Esophagus muscularis mucosa (tissue), 4 donors: ENCODE data around the gene PKP1.

ENCODE experiments used
- EP300 ChIP-seq: sonication (generic); formaldehyde crosslinking; IDR thresholded peaks from one replicate; pipeline ENCODE4 v1.6.1; 2017; ENCODE audit warnings: antibody characterized with exemption
- POLR2A ChIP-seq: fragments of 450-650 bp; IDR thresholded peaks from one replicate; pipeline ENCODE4 v1.6.1; 2017; ENCODE audit warnings: antibody characterized with exemption, moderate library complexity, mild to moderate bottlenecking, low read depth
- TF ChIP-seq, protein P1 (sequence below), 3 experiments: fragments of 200-600 bp in 2 of 3; fragments of 450-650 bp in 1 of 3; sonication (generic) in 2 of 3; IDR thresholded peaks; one replicate each; pipeline ENCODE4 v1.5.1; 2017 to 2019; ENCODE audit warnings: antibody characterized with exemption in 3 of 3, mild to moderate bottlenecking in 2 of 3, moderate library complexity in 1 of 3

DNA sequence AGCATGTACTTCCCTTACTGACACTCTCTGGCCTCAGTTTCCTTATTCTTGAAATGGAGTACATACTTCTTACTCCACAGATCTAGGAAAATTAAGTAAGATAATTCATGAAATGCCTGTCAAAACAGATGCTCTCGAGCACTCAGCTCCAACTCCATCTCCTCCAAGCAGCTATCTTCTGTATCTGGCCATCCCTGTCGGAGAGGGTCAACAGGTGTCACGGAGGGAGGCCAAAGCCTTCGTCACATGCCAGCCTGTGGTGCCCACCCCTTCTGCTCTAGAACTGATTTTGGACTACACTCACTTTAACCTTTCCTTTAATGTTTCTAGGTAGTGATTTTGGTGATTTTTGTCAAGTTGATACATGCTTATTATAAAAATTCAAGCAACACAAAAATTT, 18.8 kb upstream of the PKP1 start:
- TF ChIP-seq, protein P1, sequence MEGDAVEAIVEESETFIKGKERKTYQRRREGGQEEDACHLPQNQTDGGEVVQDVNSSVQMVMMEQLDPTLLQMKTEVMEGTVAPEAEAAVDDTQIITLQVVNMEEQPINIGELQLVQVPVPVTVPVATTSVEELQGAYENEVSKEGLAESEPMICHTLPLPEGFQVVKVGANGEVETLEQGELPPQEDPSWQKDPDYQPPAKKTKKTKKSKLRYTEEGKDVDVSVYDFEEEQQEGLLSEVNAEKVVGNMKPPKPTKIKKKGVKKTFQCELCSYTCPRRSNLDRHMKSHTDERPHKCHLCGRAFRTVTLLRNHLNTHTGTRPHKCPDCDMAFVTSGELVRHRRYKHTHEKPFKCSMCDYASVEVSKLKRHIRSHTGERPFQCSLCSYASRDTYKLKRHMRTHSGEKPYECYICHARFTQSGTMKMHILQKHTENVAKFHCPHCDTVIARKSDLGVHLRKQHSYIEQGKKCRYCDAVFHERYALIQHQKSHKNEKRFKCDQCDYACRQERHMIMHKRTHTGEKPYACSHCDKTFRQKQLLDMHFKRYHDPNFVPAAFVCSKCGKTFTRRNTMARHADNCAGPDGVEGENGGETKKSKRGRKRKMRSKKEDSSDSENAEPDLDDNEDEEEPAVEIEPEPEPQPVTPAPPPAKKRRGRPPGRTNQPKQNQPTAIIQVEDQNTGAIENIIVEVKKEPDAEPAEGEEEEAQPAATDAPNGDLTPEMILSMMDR (IDR thresholded peaks at IDR 0.05), result no peak
- no peak for TF ChIP-seq POLR2A
- no peak for TF ChIP-seq EP300
